ENCODE data around the gene BTBD6.

The BTBD6 gene

GRCh38 chr14:105216490-105217247 is 31.7 kb upstream of the BTBD6 start:
- TF ChIP-seq ISL1 (CRISPR knock-in tag; IDR thresholded peaks at IDR 0.05) (no peak), CSRNP3 (CRISPR knock-in tag; IDR thresholded peaks at IDR 0.05) (no peak), PPARA (CRISPR knock-in tag; IDR thresholded peaks at IDR 0.05; ENCODE audit: borderline replicate concordance) (no peak), ARNTL (CRISPR knock-in tag; IDR thresholded peaks at IDR 0.05; ENCODE audit: borderline replicate concordance, low read depth) (no peak), TSHZ2 (CRISPR knock-in tag; IDR thresholded peaks at IDR 0.05) (no peak), ZFP3 (CRISPR knock-in tag; IDR thresholded peaks at IDR 0.05) (no peak), ZFP30 (CRISPR knock-in tag; IDR thresholded peaks at IDR 0.05) (no peak), ESRRG (CRISPR knock-in tag; IDR thresholded peaks at IDR 0.05) (no peak), CSDC2 (CRISPR knock-in tag; IDR thresholded peaks at IDR 0.05) (no peak), ZNF565 (CRISPR knock-in tag; conservative IDR thresholded peaks at IDR 0.05; ENCODE audit: low read depth) (no peak), RARB (CRISPR knock-in tag; IDR thresholded peaks at IDR 0.05) (no peak), GLIS3 (CRISPR knock-in tag; IDR thresholded peaks at IDR 0.05) (no peak), ZNF70 (CRISPR knock-in tag; IDR thresholded peaks at IDR 0.05) (no peak), PATZ1 (CRISPR knock-in tag; IDR thresholded peaks at IDR 0.05; ENCODE audit: borderline replicate concordance) (no peak), ZNF8 (CRISPR knock-in tag; IDR thresholded peaks at IDR 0.05) (no peak), ZC3H10 (CRISPR knock-in tag; IDR thresholded peaks at IDR 0.05) (no peak)
- ATAC-seq = no peak

- no peak for ATAC-seq
Measured at GRCh38 chr14:105217774-105218173, 30.6 kb upstream of the BTBD6 start.

GRCh38 chr14:105218611-105219010 is 29.7 kb upstream of the BTBD6 start:
- ATAC-seq = no peak
- TF ChIP-seq ZFP30 (CRISPR knock-in tag; IDR thresholded peaks at IDR 0.05) (no peak), ZNF70 (CRISPR knock-in tag; IDR thresholded peaks at IDR 0.05) (no peak), TCF4 (CRISPR knock-in tag; IDR thresholded peaks at IDR 0.05; ENCODE audit: borderline replicate concordance) (no peak), GLIS3 (CRISPR knock-in tag; IDR thresholded peaks at IDR 0.05) (no peak), CSRNP3 (CRISPR knock-in tag; IDR thresholded peaks at IDR 0.05) (no peak), POU6F1 (CRISPR knock-in tag; IDR thresholded peaks at IDR 0.05; ENCODE audit: borderline replicate concordance, low read depth) (no peak), TOX (CRISPR knock-in tag; IDR thresholded peaks at IDR 0.05; ENCODE audit: borderline replicate concordance) (no peak), ZNF565 (CRISPR knock-in tag; conservative IDR thresholded peaks at IDR 0.05; ENCODE audit: low read depth) (no peak), BACH2 (CRISPR knock-in tag; IDR thresholded peaks at IDR 0.05; ENCODE audit: borderline replicate concordance) (no peak), OSR1 (CRISPR knock-in tag; IDR thresholded peaks at IDR 0.05) (no peak), SNAI2 (CRISPR knock-in tag; IDR thresholded peaks at IDR 0.05) (no peak), ZC3H10 (CRISPR knock-in tag; IDR thresholded peaks at IDR 0.05) (no peak), ESRRG (CRISPR knock-in tag; IDR thresholded peaks at IDR 0.05) (no peak), ARNTL (CRISPR knock-in tag; IDR thresholded peaks at IDR 0.05; ENCODE audit: borderline replicate concordance, low read depth) (no peak), PPARA (CRISPR knock-in tag; IDR thresholded peaks at IDR 0.05; ENCODE audit: borderline replicate concordance) (no peak), ZNF8 (CRISPR knock-in tag; IDR thresholded peaks at IDR 0.05) (no peak), TSHZ2 (CRISPR knock-in tag; IDR thresholded peaks at IDR 0.05) (no peak), PATZ1 (CRISPR knock-in tag; IDR thresholded peaks at IDR 0.05; ENCODE audit: borderline replicate concordance) (no peak)

More at GRCh38 chr14:105217774-105218173, 30.6 kb upstream of the BTBD6 start:
- TF ChIP-seq ZFP3 (CRISPR knock-in tag; IDR thresholded peaks at IDR 0.05) = no peak
